ENCODE measurements around the gene ERC2.

Gene ERC2

DNA sequence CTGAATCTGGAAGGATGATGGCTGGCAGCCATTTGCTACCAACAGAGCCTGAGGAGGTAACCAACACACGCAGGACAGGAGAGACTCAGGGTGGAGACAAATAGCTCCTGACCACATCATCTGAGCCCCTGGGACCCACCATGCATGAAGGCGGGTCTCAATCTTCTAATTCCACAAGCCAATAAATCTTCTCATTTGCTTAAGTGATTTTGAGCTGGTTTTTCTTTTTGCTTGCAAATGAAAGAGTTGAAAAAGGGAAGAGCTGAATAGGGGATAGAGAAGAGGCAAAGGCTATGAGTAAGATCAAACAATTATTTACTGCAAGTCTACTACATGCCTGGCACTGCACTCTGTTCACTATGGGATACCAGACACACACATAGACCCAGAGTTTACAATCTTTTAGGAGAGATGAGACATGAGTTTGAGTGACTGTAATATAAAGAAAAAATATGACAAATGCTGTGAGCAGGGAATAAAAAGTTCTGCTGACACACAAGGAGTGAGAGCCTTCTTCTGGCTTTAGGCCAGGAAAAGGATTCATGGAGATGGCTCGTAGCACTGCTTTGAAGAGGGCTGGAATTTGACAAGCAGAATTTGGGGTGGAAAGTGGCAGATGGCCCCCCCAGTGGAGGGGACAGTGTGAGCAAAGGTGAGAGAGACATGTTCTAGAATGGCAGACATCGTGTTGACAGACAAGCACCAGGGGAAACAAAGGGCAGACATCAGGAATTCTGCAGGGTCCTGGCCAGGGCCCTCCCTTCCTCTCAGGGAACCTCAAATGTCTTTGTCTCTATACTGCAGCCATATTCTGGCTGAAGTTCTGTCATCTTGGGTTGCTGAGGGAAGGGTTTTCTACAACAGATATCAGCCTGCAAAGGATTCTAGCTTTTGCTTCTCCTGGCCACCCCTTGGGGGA lies 911.4 kb downstream of the ERC2 start:
- no peak for DNase-seq (ENCODE audit: low read depth)

DNA sequence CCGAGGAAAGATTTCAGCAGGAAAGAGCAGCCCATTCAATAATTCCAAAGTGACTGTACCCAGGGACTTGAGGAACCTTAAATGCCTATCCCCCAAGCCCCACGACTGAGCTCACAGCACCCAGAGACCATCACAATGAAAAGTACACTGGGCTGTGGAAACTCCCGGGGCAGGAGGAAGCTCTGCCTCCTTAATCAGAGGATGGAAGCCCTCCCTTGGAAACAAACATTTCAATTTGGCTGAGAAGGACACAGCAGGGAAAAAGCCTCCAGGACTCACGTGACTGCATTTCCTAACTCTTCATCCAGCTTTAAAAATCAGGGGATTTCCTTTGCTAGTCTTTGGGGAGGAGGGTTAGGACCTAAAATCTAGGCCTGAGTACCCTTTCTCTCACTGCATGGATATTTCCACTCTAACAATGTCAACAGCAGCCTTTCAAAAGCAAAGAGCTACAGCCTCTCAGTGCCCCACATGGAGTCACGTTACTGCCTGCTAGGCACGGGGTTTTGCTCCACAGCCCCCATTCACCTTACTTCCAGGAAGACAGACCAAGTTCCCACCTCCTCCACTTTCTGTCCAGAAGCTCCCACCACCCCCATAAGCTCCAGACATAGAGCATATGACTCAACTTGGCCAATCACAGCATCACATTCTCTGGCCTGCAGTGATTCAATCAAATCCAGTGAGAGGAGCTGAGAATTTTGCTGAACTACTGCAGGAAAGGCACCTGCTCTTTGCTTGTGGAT lies 912.2 kb downstream of the ERC2 start:
- DNase-seq (ENCODE audit: low read depth) = no peak

DNA sequence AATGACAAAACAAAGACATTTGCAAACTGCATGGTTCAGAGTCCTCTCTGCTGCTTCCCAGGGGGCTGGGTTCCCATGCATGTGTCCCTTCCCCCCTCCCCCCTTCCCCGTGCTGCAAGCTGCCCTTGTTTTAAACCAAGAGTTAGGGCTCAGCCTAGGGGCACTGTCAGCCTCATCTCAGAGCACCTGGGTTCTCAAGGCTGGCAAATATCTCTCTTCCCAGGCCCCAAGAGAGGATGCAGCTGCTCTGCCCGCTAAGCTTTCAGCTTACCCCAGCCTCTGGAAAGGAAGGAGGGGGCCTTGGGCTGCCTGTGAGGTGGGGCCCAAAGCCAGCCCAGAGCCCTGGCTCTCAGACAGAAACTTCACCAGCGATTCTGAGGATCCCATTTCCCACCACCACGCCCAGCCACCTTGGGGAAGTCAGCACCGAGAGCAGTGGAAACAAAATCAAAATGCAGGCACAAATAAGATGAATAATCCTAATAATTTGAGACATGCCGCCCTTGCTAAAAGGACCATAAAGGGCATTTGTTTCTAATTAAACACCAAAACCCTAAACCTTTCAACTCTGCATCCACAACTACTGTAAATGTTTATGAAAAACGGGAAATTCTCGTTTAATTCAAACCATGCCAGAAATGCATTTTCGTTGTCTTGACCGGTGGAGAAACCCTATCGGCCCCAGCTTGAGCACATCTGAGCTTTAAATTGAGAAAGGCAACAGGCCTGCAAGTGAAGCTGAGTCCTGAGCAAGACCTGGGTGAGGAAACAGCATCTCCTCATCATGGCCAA lies 913.4 kb downstream of the ERC2 start:
- no peak for DNase-seq (ENCODE audit: low read depth)

DNA sequence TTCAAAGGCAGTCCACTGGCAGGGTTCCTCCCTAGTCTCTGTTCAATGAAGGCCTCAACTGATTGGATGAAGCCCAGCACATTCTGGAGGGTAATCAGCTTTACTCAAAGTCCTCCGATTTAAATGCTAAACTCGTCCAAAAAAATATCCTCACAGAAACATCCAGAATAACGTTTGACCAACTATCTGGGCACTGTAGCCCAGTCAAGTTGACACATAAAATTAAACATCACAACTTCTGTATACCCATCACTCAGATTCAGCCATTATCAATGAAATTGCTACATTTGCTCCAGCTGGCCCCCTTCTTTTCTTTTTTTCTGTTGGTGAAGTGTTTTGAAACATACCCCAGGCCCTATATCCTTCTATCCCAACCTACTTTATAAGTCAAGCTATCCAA lies 916.6 kb downstream of the ERC2 start:
- DNase-seq (ENCODE audit: low read depth) = no peak

DNA sequence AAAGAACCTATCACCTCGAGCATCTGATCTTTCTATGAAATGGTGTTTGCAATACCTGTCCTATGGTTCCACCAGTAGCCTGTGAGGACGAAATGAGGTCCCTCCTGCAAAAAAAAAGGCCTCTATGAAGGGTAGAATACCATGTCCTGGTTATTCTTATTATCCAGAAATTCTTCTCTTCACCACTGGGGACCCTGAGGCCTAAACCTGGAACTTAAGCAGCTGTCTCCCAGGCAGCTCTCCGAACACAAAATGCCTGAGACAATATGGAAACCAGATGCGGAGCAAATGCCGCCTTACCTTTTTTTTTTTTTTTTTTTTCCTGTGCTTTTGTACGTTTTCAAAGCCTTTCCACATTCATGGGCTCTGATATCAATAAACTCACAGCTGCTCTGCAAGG lies 919.1 kb downstream of the ERC2 start:
- peak; percentile 27 for DNase-seq (ENCODE audit: low read depth)

DNA sequence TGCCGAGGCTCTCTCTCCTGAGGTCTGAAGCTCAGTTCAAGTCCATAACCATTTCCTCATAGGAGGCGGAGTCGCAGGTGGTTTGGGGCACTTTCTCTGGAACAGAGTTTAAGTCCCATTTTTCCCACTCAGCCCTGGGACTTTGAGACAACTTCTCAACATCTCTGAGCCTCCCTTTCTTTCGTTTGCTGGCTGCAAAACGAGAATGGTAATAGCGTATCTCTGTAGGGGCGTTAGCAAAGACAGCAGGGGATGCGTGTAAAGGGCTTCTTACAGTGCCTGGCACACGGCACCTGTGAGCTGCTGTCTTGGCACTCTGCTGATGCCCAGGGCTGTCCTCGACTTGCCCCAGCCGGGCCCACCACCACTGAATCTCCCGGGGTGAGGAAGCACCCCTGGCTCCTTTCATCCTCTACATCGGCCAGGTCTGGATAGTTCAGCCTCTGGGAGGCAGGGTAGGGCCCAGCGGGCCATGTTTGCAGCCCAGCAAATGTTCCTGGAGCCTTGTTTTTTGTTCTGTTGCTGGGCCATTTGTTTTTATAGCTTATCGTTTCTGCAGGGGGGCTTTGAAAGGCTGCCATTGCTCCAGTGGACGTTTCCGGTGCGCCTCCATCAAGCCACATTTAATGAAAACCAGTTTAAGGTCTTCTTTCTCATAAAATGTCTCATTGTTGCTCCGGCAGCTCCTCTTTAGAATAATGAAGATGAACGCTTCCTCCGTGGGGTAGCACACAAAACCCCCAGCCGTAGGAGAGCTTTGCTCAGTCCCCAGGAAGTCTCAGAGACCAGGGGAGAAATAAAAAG lies 921.2 kb downstream of the ERC2 start:
- DNase-seq (ENCODE audit: low read depth) = no peak

DNA sequence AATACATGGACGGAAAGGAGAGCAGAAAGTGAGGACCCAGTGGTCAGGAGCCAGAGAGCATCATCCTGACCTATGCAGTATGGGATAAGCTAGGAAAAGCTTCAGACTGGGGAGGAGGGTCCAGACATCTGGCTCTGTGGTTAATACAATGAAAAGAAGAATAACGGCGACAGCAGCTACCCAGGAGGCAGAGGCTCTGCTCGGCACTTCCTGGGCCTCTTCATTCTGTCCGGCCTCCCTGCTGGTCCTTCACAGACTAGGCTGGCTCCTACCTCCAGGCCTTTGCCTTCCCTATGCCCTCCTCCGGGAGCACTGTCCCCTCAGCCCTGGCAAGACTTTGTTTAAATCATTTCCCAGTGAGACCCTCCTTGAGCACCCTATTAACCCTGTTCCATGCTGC lies 922.3 kb downstream of the ERC2 start:
- no peak for DNase-seq (ENCODE audit: low read depth)

DNA sequence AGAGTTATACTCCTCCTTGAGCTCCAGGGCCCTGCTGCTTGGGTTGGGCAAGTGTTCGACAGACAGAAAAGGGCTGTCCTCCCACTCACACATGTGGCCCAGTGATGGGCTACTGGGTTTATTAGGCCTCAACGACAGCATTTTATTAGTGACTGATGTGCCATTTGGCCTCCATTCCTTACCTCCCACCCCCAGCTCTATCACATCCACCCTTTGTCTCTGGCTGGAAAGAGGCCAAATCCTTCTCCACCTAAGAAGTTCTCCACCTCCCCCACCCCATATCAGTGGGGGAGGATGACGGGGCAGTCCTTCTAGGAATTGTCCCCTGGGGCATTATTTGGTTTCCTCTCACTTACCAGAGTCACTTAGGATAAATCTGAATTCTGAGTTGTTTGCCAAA lies 924.0 kb downstream of the ERC2 start:
- DNase-seq (ENCODE audit: low read depth) = no peak

DNA sequence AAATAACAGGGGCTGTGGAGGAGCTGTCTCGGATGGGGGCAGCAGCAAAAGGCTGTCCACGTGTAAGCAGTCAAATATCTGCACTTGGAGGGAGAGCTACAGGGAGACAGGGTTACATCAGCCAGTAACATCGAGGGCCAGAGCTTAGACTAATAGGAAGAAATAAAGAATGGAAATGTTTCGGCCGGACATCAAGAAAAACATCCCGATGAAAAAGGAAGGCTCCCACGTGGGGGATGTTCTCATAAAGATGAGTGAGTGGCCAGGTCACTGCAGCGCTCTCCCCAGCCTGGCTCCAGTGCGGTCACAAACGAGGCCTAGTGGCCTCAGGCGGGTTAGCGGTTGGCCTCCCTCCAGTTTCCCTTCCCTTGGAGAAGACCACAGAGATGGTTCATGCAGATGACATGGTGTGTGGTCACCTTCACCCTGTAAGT lies 925.1 kb downstream of the ERC2 start:
- DNase-seq (ENCODE audit: low read depth) = no peak

DNA sequence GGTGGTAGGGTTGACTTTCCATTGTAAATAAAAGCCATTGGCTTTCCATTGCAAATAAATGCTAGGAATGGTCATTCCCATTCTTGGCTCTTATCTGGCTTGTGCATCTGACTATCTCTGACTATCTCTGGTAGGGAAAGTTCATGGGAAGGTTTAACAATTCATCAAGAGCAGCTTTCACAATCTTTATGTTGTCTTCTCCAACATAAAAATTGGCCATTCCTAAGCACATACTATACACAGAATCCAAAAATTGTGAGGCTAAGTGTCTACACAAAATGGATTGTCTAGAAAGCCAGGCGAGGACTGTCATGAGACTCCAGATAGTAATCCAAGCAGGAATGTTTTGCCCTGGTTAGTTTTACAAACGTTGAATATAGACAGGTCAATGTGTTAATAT lies 926.8 kb downstream of the ERC2 start:
- no peak for DNase-seq (ENCODE audit: low read depth)

DNA sequence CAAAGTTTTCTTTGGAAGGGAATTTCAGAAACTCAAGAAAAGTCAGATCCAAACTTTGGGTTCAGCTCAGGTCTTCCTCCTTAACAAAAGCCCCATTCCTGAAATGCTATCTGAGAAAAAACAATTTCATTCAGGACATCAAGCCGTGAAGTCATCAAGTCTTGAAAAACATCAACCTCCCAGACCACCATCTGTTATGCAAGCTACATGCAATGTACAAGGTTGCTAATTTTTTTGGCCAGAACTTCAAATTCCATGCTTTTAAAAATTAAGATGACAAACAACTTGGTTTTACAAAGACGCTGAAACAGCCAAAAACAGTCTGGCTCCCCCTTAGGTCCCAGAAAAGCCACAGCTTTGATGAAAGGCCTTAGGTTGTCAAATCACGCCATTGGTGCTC lies 927.3 kb downstream of the ERC2 start:
- DNase-seq (ENCODE audit: low read depth) = no peak

DNA sequence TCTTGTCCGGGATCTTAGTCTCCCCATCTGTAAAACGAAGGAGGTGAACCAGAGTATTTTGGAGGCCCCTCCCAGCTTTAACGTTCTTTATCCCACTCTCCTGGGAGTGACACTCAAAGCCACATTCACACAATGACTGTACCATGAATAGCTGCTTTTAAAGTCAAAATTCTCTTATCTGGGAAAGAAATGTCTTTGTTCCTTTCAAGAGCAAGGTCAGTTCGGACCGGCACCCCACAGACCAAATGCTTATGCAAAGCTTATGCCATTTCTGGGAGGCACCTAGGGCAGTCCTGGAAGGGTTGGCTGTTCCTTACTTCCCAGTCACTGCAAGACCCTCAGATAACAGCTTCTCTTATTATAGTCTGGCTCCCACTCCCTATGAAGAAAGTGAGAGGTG lies 927.7 kb downstream of the ERC2 start:
- no peak for DNase-seq (ENCODE audit: low read depth)

DNA sequence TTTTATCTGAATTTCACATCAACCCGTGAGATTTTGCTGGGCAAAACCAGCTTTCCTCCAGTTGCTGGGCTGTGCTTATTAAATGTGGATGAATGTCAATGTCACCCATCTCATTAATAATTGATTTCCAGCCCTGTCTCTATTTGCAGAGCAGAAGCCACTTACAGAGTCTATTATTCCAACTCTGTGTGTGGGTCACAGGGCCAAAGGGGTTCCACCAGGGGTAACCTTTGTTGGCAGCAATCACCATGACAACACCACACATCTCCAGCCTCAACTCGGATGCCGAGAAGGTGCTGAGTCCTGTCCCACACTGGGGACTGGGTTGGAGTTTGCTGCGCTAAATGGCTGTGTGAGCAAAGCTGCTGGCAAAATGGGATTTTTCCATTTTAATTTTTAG lies 930.1 kb downstream of the ERC2 start:
- DNase-seq (ENCODE audit: low read depth) = no peak

DNA sequence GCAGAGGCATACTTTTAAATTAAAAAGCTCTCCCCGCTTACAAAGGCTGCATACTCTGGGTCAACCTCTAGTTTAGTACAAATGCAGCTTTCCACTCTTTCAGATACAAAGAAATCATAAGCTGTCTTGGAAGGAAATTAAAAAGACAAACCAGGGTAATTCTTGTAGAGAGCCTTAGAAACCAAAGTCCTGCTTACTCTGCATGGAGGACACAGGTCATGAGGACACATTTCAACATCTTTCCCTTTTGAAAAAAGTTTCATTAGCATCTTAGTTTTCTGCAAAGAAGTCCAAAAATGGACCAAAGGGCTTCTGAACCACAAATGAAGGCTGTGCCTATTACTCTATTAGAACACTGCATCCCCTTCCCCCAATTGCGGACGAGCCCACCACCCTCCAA lies 930.7 kb downstream of the ERC2 start:
- no peak for DNase-seq (ENCODE audit: low read depth)

DNA sequence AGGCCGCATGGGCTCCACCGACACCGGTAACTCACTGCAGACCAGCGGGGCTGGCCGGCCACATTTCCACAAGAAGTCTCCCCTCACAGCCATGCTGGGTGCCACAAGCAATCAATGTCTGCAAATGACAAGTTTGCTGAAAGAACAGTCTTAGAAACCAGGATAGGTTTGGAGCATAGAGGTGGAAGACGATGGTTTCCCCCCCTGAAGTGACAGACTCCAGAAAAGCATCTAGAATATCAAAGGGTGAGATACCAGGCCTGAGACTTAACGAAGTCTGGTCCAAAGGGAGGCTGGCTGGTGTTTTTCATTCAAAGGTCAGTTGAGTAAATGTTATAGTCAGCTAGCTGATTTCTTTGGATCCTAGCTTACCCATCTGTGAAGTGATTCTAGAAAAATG lies 931.1 kb downstream of the ERC2 start:
- no peak for DNase-seq (ENCODE audit: low read depth)

DNA sequence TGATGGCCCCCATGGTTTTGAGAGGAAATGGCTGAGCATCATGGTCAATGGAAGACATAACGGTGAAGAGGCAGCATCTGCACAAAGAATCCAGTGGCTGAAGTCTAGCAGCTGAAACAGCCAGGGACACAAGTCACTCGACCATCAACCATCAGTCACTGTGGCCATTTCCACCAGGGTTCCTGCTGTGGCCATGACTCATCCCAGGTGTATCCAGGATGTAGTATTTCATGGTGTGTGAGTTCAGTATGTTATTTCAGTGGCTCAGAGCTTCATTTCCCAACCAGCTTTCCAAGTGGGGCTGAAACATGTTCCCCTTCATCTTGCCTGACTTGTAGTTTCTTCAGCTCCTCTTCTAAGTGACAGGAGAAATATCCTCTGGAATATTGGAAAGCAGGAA lies 933.4 kb downstream of the ERC2 start:
- no peak for DNase-seq (ENCODE audit: low read depth)

DNA sequence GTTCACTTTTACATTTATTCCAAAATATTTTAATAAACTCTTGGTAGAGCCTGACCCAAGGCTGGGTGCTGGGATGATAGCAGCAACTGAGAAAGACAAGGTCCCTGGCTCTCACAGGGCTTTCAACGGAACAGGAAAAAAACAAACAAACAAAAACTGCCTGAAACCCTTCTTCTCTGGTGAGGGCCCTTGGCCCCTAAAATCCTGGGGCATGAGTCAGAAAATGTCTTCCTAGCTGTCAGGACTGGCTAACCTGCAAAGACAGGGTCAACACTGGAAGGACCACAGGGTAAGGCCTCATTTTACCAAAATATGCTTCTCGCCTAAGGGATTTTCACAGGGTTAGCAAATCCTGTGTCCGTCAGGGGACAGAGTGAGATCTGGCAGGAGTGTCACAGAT lies 935.5 kb downstream of the ERC2 start:
- DNase-seq (ENCODE audit: low read depth) = no peak

DNA sequence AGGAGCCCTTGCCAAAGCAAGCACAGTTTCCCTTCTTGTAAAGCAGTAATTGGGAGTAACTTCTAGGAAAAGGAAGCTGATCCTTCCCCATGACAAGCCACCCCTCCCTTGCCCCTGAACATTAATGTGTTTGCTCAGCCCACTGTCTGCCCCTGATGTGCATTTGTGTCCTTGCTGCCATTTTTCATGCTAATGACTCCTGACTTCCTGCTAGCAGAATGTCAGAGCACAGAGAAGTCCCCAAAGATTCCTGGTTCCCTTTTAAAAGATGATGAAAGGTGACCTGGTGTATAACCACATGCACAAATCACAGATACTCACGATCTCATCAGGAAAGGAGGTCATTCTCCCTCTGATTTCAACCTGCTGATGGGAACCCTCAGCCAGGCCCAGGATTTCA lies 936.9 kb downstream of the ERC2 start:
- DNase-seq (ENCODE audit: low read depth) = no peak

DNA sequence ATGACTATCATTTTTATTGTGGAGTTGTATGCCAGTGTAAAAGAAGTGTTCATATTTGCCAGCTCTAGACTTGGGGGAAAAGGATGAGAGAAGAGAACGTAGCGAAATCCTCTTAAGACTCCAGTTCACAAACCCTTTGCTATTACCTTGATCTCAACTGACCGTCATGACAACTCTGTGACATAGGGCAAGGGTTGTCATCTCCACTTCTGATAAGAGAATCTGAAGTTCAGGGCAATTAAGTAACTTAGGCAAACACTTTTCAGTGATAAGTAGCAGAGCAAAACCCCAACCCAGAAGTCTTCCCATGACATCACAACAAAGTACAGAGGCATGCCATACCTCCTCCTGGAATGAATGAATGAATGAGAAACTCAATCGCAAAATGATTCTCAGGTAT lies 940.9 kb downstream of the ERC2 start:
- DNase-seq (ENCODE audit: low read depth) = no peak

DNA sequence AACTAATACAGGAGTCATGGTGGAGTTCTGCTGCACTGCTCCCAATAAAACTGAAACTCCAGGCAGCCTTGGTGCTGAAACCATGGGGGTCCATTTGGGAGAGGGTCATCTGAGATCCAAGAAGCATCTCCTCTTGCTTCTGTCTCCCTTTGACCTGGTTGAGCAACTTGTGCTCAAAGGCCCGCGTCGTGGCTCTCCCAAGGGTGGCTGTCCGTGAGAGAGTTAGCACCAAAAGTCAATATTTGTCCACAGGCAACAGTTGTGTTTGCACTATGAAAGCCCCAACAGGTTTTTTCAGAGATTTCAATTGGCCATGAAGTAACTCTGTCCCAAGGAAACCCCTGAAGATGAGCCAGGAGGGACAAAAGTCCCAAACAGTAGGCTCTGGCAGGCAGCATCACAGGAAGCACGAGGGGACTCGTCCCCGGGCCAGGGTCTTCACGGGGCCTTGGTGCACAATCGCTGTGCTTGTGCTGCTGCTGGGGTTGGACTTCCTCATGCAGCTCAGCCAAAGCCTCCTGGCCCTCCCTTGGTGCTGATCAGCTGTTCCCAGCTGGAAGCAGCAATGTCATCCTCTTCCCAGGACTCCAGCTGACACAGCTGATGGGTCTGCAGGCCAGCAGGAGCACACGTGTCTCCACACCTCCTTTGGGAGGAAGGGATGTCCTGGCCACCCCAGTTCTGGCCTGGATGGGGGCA lies 941.8 kb downstream of the ERC2 start:
- DNase-seq (ENCODE audit: low read depth) = no peak

DNA sequence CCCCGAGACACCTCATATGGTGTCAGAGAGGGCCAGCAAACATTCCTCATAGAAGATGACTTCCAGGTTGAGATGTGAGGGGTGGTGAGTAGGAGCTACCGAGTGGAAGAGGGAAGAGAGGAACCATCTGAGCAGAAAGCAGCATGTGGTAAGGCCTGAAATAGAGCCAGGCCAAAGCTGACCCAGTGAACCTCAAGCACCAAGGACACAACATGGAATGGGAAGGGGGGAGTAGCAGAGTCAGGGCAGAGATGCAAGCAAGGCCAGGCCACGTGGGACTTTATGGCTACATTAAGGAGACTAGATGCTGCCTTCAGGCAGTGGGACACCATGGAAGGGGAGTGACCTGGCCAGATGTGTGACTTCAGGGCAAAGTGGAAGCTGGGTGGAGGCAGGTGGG lies 942.8 kb downstream of the ERC2 start:
- no peak for DNase-seq (ENCODE audit: low read depth)
